ENCODE data around the gene IPMK.

The IPMK gene

DNA sequence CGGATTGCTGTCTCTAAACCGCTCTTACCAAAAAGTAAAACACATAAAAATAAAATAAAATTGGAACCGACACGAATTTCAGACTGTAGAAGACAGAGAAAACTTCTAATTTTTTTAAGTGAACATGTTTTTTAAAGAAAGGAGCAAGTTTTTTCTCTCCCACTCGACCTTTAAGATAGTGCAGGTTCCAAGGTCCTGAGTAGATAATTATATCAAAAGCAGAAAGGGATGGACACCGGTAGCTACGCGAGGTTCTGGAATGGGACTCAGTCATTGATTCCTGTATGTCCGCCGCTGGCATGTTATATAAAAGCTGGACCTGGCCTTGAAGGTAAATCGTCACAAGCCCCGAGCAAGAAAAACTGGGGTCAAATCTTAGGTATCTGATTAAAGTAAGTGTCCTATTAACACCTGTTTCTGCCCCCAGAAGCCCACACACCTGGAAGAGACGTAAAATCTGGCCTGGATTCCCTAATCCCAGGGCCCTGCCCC lies 806 bp upstream of the IPMK start:
- no peak for FAIRE-seq
- TF ChIP-seq, protein P1, sequence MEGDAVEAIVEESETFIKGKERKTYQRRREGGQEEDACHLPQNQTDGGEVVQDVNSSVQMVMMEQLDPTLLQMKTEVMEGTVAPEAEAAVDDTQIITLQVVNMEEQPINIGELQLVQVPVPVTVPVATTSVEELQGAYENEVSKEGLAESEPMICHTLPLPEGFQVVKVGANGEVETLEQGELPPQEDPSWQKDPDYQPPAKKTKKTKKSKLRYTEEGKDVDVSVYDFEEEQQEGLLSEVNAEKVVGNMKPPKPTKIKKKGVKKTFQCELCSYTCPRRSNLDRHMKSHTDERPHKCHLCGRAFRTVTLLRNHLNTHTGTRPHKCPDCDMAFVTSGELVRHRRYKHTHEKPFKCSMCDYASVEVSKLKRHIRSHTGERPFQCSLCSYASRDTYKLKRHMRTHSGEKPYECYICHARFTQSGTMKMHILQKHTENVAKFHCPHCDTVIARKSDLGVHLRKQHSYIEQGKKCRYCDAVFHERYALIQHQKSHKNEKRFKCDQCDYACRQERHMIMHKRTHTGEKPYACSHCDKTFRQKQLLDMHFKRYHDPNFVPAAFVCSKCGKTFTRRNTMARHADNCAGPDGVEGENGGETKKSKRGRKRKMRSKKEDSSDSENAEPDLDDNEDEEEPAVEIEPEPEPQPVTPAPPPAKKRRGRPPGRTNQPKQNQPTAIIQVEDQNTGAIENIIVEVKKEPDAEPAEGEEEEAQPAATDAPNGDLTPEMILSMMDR (IDR thresholded peaks at IDR 0.05; ENCODE audit: insufficient read depth, missing control alignments): no peak
- DNase-seq (ENCODE audit: insufficient read length, low spot score): no peak

DNA sequence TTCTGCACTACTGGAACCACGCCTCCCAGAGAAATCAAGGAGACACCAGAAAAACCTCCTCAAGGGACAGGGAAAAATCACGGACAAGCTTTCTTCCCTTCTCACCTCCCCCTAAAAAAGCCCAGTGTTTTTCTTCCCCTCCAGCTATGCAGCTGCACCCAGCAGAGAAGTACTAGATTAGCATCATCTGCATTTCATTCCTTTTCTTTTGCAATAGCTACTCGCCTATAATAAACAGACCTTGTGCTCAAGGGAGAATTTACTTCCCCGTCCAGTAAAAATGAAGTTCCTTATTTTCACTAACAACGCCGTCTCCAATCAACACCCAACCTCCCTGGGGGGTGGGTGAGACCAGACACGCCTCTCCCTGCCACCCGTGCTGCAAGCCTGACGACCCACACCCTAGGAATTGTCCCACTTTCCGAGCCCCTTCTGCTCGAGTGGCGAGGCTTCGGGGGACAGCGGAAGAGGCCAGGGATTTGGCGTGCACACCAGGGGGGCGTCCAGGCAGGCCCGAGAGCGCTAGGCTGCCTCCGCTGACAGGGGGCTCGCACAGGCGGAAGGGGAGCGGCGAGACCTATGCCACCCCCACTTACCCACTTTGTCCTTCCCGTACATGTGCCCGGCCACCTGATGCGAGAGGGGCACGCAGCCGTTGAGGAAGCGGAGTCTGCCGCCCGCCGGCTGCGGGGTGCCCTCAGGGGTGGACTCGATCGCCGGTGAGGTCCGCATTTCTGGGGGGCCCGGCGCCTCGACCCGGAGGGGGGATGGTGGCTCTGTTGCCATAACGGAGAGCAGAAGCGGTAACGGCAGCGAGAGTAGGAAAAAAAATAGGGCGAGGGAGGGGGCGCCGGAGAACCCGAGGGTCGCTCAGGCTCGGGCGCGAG lies 625 bp downstream of the IPMK start:
- no peak for DNase-seq (ENCODE audit: insufficient read length, low spot score)
- FAIRE-seq: no peak
- TF ChIP-seq, protein P1 (IDR thresholded peaks at IDR 0.05; ENCODE audit: insufficient read depth, missing control alignments): no peak

DNA sequence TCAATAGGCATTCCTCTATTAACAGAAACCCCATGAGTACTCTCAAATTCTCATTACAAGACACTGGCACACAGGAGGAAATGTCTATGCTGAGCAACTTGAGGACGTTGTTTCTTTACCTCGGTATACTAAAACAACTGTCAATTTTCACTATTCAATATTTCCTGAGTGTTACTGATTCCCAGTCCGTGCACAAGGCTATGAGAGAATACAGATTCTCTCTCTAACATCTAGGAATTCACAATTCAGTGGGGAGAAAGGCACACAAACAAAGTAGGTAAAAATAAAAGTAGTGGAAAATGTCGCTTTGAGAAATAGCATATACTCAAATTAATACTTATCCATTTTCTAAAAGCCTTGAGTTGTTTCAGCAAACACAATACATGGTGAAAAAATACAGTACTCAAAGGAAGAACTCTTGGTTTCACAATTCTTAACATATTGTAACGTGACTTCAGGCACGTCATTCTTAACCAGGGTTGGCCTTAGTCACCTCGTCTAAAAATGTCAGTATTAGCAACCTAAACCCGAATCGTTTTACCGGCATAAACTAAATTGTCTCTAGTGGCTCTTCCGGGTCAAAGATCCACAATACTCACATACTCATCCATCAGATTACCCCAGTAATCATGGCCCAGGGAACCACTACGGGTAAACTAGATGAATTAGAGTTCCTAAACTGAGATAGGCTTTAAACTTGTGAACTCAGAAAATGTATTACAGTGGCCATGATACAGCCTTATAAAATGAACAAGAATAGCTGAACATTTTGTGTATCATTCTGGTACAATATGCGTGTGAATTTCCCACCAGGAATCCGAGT lies 1.5 kb downstream of the IPMK start:
- FAIRE-seq (no peak), DNase-seq (ENCODE audit: insufficient read length, low spot score) (no peak)
- TF ChIP-seq, protein P1 (IDR thresholded peaks at IDR 0.05; ENCODE audit: insufficient read depth, missing control alignments): no peak

DNA sequence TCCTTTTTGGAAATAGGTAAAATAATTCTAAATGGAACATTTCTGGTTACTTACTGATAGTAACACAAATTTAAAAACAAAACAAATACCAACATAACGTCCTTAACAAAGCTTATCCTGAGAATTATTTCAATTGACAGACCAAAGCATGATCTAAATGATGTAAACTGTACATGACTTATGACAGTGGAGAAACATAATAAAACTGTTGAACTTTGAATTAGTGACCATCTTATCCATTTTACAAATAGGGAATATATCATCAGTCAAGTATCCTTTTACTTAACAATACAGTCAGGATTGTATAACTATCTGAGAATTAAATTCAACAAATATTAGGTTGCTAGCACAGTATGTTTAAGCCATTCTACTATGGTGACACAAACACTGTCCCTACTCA lies 2.4 kb downstream of the IPMK start:
- TF ChIP-seq, protein P1 (IDR thresholded peaks at IDR 0.05; ENCODE audit: insufficient read depth, missing control alignments): no peak
- no peak for DNase-seq (ENCODE audit: insufficient read length, low spot score)

DNA sequence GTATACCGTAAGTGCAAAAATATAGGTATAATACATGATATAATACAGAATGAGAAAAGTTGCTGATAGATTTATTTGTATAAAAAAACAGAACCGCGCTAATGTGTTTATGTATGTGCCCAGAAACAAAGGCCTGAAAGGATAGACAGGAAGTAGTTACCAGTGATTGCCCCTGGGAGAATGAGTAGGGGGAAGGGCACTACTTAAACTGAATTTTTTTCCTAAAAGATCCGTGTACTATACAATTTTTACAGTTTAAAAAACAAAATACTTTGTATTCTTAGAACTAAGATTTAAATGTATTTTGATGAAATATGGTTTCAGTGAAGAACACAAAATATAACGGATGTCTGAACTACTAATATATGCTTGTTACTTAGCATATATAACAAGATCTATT lies 2.9 kb downstream of the IPMK start:
- TF ChIP-seq, protein P1 (IDR thresholded peaks at IDR 0.05; ENCODE audit: insufficient read depth, missing control alignments): no peak
- no peak for FAIRE-seq
- no peak for DNase-seq (ENCODE audit: insufficient read length, low spot score)

More for the DNA sequence above, 2.4 kb downstream of the IPMK start:
- peak; percentile 63 for FAIRE-seq

DNA sequence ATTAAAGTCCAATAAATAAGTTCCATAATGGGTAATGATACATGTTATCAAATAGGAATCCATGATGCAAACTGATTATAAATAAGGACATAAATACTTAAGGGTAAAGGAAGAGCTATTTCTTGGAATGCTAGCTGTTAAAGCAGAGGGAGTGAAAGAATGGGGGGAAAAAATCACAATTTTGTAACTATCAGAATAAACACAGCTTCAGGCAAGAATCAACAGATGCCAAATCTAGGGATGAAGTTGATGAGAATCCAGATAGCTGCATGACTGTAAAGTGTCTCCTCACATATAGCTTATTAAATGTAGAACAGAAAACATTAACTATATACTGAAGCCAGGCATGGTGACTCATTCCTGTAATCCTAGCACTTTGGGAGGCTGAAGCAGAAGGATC lies 4.9 kb downstream of the IPMK start:
- TF ChIP-seq, protein P1 (IDR thresholded peaks at IDR 0.05; ENCODE audit: insufficient read depth, missing control alignments): no peak
- DNase-seq (ENCODE audit: insufficient read length, low spot score): no peak
- no peak for FAIRE-seq
